HG03025 (cell line): ENCODE results near the gene ABCA9.
"Not testable (repeated sequence)": the region's sequence is repeated elsewhere in the genome, so short reads cannot be mapped to it uniquely, and the experiment has no call there.

Source experiments
- ATAC-seq: cut with Tn5 transposase; IDR thresholded peaks from one replicate; pipeline ENCODE4 v1.9.1; 2021; ENCODE audit warnings: mild to moderate bottlenecking, moderate library complexity; ENCODE audit not compliant: unreplicated experiment, low FRiP score

ABCA9 gene

DNA sequence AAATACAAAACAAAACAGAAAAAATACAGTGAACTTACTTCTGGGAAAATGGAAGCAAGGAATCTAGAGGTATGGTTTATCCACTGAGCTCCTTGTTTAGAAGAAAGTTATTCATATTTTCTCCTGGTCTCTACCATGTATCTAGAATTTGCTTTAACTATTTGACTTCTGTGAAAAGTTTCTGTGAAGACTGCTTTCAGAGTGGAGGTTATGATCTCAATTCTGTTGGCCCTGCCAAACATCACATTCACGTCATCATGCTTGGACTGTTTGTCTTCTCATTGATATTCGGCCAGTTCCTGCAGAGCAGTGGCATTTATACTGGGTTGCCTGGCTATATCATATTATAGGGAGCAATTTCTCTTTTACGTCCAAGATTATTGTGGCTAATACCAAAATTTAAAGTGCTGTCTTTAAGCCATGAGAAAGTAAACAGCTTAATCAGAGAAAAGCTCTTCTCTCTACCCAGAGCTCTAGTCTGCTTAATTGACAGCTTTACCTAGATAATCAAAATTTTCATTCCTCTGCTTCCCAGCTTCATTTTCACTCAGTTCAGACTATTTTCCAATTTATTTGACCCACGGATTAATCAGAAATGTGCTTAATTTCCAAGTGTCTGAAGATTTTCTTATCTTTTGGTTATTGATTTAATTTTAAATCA, 105.4 kb downstream of the ABCA9 start, which contains the start of gene ABCA8:
ABCA8 (minus strand) TSS at position 212 of the 661 bp plus-strand sequence. CDS start 13,358 bp downstream, outside the sequence.
- ATAC-seq = no peak

DNA sequence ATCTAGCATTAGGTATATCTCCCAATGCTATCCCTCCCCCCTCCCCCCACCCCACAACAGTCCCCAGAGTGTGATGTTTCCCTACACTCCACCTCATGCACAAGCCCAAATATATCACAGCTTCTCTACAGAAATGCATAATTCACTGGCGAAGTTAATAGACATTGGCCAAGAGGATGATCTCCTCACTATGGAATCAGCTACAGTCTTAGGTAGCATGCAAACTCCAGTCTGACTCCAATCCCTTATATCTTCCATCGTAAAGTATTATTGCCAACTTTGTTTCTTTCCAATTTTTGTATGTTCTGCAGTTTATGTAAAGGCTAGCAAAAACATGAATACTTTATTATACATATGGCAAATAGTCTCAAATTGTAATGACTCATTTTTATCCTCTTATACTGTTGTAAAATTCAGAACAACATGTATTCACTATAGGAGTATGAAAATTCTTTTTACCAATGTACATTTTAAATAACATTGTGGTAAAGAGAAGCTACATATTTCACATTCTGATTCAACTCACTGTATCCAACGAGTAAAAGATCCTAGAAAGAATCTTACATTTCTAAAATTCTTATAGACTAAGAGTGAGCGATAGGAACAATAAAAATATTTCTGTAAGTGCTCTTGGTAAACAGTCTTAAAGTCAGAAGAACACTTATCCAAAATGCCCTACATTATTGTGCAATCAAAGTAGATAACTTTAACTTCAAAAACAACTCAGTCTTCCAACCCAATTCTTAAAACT, 106.4 kb downstream of the ABCA9 start:
- no peak for ATAC-seq

DNA sequence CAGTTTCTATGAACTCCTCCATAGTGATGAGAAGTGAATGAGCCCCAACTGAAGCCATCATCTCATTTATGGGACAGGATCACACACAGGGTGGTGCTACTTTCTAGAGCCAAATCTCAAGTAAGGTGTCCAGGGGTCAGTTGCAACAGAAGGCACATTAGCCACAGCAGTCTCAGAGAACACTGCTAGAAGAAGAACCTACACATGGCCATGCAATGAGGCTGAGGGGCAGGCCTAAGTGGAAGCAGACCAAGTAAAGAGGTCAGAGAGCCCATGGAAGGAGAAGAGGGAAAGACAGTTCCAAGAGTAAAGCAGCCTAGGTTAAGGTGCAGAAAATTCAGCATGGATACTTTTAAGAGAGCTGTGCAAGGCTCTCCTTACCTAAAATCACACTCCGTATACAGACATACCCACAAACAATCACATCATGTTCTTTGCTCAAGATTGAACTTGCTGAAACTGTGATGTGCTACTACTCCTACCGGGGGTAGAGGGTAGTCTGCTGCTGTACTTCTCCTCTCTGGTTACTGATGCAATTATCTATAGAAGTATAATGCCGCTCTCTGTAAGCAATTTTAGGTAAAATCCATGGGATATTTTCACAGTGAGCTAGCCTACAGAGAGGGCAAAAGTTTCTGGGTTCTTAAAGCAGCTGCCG, 107.3 kb downstream of the ABCA9 start:
- ATAC-seq = no peak

DNA sequence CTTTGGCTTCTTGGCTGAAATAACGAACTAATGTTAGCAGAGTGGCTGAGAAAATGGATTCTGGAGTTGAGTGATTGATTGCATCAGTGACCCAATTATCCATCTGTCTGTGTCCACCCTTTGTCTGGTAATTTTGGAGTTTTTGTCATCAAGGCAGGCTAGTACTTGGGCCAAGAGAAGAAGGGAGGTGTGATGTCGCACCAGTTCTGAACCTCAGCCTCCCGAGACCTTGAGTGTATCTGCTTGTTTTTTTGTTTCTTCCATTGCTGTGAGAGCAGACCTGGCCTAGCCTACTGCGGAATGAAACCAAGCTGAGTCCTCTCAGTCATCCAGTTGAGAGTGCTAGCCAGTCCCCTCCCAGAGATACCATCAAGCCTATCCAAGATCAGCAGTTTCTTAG, 110.0 kb downstream of the ABCA9 start:
- ATAC-seq = no peak

DNA sequence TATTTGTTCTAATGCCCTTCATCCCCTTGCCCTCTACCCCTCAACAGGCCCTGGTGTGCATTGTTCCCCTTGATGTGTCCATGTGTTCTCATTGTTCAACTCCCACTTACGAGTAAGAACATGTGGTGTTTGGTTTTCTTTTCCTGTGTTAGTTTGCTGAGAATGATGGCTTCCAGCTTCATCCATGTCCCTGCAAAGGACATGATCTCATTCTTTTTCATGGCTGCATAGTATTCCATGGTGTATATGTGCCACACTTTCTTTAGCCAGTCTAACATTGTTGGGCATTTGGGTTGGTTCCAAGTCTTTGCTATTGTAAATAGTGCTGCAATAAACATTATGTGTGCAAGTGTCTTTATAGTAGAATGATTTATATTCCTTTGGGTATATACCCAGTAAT, 112.9 kb downstream of the ABCA9 start:
- ATAC-seq = not testable (repeated sequence)

DNA sequence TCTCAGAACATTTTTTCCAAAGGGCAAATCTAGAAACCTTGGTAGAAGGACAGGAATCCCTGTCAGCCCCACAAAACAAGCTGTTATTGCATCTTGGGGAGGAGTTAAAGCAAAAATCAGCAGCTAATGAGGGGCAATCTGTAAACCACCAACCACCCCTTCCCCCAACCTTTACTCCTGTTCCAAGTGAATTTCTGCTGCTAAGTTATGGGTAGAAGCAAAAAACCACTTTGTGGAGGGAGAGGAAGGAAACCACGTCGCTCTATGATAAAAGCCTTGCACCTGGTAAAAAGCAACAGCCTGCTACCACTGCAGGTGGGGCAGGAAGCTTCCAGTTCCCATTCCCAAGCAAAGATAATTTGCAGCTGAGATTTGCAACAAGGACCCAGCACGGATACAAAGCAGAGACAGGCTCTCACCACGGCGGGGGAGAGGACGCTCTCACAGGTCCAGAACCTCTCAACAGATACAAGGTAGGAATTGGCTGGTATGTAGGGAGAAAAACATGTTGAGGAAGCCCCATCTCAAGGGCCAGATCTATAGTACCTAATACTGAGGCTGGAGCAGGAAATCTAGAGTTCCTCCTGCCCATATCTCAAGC, 116.2 kb downstream of the ABCA9 start:
- ATAC-seq = no peak

DNA sequence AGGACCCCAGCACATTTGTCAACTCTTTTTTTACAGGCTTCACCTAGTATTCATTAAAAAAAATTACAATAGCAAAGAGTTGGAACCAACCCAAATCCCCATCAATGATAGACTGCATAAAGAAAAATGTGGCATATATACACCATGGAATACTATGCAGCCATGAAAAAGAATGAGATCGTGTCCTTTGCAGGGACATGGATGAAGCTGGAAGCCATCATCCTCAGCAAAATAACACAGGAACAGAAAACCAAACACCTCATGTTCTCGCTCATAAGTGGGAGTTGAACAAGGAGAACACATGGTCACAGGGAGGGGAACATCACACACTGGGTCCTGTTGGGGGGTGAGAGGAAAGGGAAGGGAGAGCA, 116.9 kb downstream of the ABCA9 start:
- ATAC-seq = not testable (repeated sequence)

DNA sequence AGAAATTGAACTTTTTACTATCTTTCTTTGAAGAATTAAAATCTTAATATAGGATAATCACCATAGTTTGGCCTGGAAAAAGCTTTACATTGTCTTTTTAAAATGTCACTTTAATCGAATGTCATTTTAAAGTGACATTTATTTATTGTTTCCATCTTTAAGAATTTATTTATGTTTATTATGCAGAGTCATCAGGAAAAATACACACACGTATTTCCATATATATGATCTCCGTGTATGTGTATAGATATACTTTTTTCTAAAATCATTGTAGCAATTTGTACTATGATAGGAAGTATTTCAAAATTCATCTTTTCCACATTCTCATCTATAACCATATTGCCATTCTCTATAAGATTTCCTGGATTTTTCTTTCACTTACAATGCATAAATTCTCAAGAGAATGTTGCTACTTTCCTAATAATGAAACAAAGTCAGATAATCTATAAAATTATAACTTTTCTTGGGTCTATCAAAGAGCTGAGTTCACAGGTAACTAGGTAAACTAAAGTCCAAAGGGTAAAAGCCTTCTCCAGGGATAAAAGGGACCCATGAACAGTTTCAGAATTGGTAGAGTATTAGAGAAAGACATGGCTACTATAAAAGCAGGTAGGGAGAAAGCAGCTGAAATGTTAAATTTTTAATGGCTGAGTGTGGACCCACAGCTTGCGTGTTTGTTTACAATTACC, 117.5 kb downstream of the ABCA9 start:
- no peak for ATAC-seq

DNA sequence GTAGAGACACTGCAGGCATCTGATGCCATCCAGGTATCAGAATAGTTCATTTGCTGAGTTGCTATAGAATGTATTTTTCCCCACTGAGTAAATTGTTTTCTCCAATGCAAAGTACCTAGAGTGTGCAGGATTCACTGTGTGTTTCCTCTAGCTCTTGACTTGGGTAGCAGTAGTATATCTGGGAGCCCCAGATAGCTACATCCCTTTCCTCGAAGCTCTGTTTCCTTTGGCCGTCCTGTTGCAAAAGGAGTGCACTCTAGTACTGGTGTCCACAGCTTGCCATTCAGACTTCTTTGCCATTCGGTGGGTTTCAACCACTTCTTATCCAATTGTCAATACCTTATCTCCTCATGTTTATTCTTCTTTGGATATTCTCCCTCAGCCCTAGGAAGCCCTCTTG, 118.3 kb downstream of the ABCA9 start:
- no peak for ATAC-seq

DNA sequence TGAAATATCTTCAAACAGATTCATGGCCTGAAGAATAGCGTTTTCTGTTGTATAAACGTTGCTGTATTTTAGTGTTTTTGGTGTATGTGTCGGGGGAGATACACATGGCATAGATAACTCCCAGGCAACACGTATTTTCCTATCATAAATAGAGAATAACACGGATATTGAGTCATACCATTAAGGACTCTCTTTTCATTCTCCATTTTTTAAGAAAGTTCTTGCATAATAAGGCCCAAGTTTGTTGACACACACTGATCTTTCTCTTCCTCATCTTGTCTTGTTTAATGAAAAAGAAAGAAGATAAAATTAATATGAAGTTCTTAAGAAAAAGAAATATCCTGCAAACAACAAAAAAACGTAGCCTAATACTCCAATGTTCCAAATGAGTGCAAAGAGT, 119.0 kb downstream of the ABCA9 start:
- no peak for ATAC-seq

DNA sequence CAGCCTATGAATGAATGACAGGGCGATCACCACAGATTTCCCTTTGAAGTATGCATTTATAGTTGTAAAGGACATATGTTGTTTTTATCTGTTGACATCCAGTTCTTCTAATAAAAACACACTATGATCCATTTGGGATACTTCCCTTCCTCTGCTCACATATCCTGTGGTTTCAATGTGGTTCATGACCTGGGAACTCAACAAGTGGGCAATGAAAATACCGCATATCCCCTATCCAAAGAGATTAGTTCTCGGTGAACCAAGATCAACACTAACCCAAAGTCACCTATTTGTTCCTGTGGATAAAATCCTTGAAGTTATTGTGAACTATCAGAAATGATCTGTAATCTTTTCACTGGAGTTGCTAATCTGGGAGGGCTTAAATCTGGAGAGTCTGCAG, 121.5 kb downstream of the ABCA9 start:
- ATAC-seq = no peak

DNA sequence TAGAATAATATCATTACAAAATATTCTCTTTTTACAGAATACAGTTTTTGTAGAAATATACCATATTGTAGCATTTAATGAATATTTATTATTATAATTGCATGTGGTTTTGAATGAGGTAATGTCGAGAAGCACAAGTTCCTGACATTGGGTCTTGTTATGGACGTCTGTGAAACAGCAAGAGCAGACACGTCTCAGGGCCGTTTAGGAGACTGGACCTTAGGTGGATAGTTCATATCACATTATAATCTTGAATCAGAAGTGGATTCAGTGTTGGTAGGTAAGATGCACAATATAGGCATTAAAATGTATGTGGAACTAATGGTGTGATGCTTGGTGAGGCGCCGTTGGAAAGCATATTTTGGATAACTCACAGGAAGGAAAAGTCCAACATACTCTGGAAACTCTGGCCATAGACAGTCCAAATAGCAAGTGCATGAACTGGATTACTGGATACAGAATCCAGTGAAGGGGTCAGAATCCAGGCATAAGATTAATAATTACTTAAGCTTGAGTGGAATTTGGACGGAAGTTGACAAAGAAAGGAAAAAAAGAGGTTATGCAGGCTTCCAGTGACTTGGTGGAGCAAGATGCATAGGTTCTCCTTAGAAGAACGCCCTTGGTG, 122.7 kb downstream of the ABCA9 start:
- no peak for ATAC-seq

DNA sequence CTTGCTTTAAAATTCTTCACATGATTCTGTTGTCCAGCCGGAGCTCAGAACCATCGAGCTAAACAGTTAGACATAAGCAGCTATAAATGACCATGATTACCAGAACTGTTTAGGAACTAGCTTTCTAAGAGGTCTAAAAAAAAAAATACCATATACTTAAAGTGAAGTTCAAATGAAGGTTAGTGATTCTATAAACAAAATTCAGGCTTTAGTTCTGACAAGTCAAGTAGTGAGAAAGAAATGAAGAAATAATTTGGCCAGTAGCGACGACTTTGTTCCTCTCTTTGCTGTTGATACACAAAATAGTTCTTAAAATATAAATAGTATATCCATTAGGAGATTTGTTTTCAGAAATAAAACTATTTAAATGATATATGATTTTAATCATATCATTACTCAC, 133.2 kb downstream of the ABCA9 start:
- ATAC-seq = no peak

DNA sequence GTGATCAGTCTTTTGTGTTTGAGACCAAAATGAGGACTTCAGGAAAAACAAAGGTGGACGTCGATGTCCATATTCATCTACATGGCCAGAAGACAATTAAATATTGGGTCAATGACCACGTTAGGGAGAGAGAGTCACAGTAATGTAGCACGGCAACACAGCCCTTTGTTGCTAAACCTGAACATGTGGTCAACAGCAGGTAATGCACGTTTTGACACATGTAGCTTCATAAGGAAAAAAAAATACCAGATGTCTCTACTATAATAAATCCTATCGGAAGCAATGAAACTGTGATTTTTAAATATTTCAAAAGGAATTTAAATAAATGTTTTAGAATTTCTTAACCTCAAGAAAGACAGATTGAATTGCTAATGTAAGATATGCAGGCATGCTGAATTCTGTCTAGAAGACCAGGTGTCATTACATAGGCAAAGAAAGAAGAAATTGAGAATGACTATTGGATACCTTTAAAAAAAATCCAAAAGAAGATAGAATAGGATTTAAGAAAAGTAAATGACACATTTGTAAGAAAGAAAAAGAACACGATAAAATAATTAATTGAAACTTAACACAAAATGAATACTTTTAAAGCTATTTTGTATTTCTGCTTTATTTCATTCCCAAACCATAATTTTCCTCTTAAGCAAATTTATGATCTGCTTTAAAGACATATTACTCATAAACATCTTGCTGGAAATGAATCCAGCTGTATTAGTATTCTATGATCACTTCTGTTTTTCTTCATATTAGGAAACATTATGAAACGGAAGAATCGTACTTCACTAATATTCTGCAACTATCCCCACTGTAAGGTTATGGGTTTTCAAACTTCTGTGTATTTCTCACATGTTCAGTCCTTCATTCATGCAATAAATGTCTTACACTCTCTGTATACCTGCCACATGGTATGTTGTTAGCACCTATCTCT, 135.7 kb downstream of the ABCA9 start:
- no peak for ATAC-seq
